22Rv1 (cell line): ENCODE data around the gene GDPGP1.

ENCODE experiments used
- ZFX ChIP-seq: fragments of 450-650 bp; IDR thresholded peaks from 2 replicates; pipeline ENCODE4 v1.6.1; 2017; ENCODE audit warnings: antibody characterized with exemption, borderline replicate concordance
- TF ChIP-seq, protein P1 (sequence below): fragments of 450-650 bp; IDR thresholded peaks from 2 replicates; pipeline ENCODE4 v1.5.1; 2017; ENCODE audit warnings: mild to moderate bottlenecking

DNA sequence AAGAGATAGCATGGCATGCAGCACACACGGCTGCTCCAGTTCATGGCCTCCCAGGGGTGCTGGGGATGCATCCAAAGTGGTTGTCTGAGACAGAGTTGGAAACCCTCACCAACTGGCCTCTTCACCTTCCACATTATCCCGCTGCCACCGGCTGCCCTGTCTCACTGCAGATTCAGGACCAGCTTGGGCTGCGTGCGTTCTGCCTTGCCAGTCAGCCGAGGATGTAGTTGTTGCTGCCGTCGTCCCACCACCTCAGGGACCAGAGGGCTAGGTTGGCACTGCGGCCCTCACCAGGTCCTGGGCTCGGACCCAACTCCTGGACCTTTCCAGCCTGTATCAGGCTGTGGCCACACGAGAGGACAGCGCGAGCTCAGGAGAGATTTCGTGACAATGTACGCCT is 5.0 kb upstream of the GDPGP1 start:
- TF ChIP-seq, protein P1, sequence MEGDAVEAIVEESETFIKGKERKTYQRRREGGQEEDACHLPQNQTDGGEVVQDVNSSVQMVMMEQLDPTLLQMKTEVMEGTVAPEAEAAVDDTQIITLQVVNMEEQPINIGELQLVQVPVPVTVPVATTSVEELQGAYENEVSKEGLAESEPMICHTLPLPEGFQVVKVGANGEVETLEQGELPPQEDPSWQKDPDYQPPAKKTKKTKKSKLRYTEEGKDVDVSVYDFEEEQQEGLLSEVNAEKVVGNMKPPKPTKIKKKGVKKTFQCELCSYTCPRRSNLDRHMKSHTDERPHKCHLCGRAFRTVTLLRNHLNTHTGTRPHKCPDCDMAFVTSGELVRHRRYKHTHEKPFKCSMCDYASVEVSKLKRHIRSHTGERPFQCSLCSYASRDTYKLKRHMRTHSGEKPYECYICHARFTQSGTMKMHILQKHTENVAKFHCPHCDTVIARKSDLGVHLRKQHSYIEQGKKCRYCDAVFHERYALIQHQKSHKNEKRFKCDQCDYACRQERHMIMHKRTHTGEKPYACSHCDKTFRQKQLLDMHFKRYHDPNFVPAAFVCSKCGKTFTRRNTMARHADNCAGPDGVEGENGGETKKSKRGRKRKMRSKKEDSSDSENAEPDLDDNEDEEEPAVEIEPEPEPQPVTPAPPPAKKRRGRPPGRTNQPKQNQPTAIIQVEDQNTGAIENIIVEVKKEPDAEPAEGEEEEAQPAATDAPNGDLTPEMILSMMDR: no peak
- no peak for TF ChIP-seq ZFX
